NB4 (cell line): ENCODE measurements around the gene SPINT2.

ENCODE experiments used
- MYC ChIP-seq: IDR thresholded peaks from 2 replicates; pipeline ENCODE4 v1.6.1; 2011; ENCODE audit warnings: low read depth, low read length
- TF ChIP-seq, protein P1 (sequence below): IDR thresholded peaks from one replicate; pipeline ENCODE4 v1.5.1; 2012; ENCODE audit warnings: low read depth, low read length

- TF ChIP-seq MYC = no peak
- TF ChIP-seq, protein P1, sequence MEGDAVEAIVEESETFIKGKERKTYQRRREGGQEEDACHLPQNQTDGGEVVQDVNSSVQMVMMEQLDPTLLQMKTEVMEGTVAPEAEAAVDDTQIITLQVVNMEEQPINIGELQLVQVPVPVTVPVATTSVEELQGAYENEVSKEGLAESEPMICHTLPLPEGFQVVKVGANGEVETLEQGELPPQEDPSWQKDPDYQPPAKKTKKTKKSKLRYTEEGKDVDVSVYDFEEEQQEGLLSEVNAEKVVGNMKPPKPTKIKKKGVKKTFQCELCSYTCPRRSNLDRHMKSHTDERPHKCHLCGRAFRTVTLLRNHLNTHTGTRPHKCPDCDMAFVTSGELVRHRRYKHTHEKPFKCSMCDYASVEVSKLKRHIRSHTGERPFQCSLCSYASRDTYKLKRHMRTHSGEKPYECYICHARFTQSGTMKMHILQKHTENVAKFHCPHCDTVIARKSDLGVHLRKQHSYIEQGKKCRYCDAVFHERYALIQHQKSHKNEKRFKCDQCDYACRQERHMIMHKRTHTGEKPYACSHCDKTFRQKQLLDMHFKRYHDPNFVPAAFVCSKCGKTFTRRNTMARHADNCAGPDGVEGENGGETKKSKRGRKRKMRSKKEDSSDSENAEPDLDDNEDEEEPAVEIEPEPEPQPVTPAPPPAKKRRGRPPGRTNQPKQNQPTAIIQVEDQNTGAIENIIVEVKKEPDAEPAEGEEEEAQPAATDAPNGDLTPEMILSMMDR = no peak
These were observed 65.3 kb downstream of the SPINT2 start for GRCh38 chr19:38329651-38330050.
